Osteoblast (primary cell): ENCODE results near the gene RER1. TPM values are rescaled to one million over a fixed set of nuclear protein-coding genes. Genes with fewer than 3 reads are reported as not detected.
A peak's percentile ranks its signal among the peaks of the same experiment; 100 is the strongest.

Experiments used
- DNase-seq: peaks from one replicate; pipeline ENCODE4 v3.0.0; 2011; ENCODE audit warnings: low spot score, mixed read lengths; ENCODE audit not compliant: insufficient read length; ENCODE audit errors: missing footprints
- H2AFZ ChIP-seq: 2 replicates; pipeline ENCODE4 v1.6.0; 2011; ENCODE audit warnings: mild to moderate bottlenecking, low read length
- H3K27ac ChIP-seq: 2 replicates; pipeline ENCODE4 v1.5.1; 2011; ENCODE audit warnings: mild to moderate bottlenecking, low read depth, low read length, moderate library complexity
- H3K27me3 ChIP-seq: 2 replicates; pipeline ENCODE4 v1.6.0; 2012; ENCODE audit warnings: mild to moderate bottlenecking, control low read depth, inconsistent platforms, low read length, moderate library complexity; ENCODE audit not compliant: insufficient read depth
- H3K36me3 ChIP-seq: 2 replicates; pipeline ENCODE4 v1.5.1; 2011; ENCODE audit warnings: mild to moderate bottlenecking, low read length, control low read depth, moderate library complexity; ENCODE audit not compliant: insufficient read depth
- H3K4me1 ChIP-seq: 2 replicates; pipeline ENCODE4 v1.5.1; 2011; ENCODE audit warnings: mild to moderate bottlenecking, low read length, control low read depth, moderate library complexity; ENCODE audit not compliant: insufficient read depth
- H3K4me2 ChIP-seq: 2 replicates; pipeline ENCODE4 v1.6.0; 2011; ENCODE audit warnings: mild to moderate bottlenecking, low read length; ENCODE audit not compliant: insufficient read depth
- H3K4me3 ChIP-seq: fragments of 200-600 bp; sonication (generic); 3 replicates; pipeline ENCODE4 v1.5.1; 2012; ENCODE audit warnings: mild to moderate bottlenecking, low read length, inconsistent platforms; ENCODE audit not compliant: insufficient read depth
- H3K79me2 ChIP-seq: 2 replicates; pipeline ENCODE4 v1.6.0; 2012; ENCODE audit warnings: mild to moderate bottlenecking, low read length, control low read depth, inconsistent platforms; ENCODE audit not compliant: insufficient read depth
- H3K9me3 ChIP-seq: 2 replicates; pipeline ENCODE4 v1.5.1; 2011; ENCODE audit warnings: low read depth, low read length, control low read depth
- H4K20me1 ChIP-seq: 2 replicates; pipeline ENCODE4 v1.6.0; 2012; ENCODE audit warnings: mild to moderate bottlenecking, low read length, control low read depth; ENCODE audit not compliant: insufficient read depth
- CTCF ChIP-seq: IDR thresholded peaks from 2 replicates; pipeline ENCODE4 v1.5.1; 2011; ENCODE audit warnings: mild to moderate bottlenecking, low read depth, low read length, moderate library complexity; ENCODE audit errors: extremely low read depth
- total RNA-seq: library from RNA; depleted of rRNA; stranded (reverse); fragments of >200 nt; gene quantifications from 2 replicates; pipeline ENCODE4 v1.2.3, GENCODE V29; 2012

Gene RER1
- total RNA-seq, 1 donor: 95.2 TPM

GRCh38 chr1:2428490-2428889 lies 36.8 kb downstream of the RER1 start:
- Histone ChIP-seq H4K20me1 (no peaks in the 10 kb centered on the region), H3K79me2 (no peaks in the 10 kb centered on the region), H3K4me3 (no peak overlapping the region), H2AFZ (no peak overlapping the region), H3K4me2 (no peak overlapping the region), H3K9me3 (no peaks in the 10 kb centered on the region), H3K27ac (no peak overlapping the region), H3K4me1 (no peaks in the 10 kb centered on the region), H3K27me3 (peaks cover 21% of the 10 kb centered on the region), H3K36me3 (no peaks in the 10 kb centered on the region)
- DNase-seq: no peak
- no peak for TF ChIP-seq CTCF

GRCh38 chr1:2429780-2430591 lies 38.3 kb downstream of the RER1 start:
- H3K27ac ChIP-seq: no peak overlapping the region
- no peak overlapping the region for H3K4me2 ChIP-seq
- H3K36me3 ChIP-seq: no peaks in the 10 kb centered on the region
- no peaks in the 10 kb centered on the region for H3K9me3 ChIP-seq
- H3K27me3 ChIP-seq: peaks cover 29% of the 10 kb centered on the region
- no peak overlapping the region for H3K4me3 ChIP-seq
- TF ChIP-seq CTCF: peak; percentile 35
- H2AFZ ChIP-seq: no peak overlapping the region
- H4K20me1 ChIP-seq: no peaks in the 10 kb centered on the region
- no peaks in the 10 kb centered on the region for H3K79me2 ChIP-seq
- H3K4me1 ChIP-seq: no peaks in the 10 kb centered on the region
- DNase-seq: peak; percentile 93

- H4K20me1 ChIP-seq: no peaks in the 10 kb centered on the region
- H3K36me3 ChIP-seq: no peaks in the 10 kb centered on the region
- no peak overlapping the region for H2AFZ ChIP-seq
- no peaks in the 10 kb centered on the region for H3K4me1 ChIP-seq
- H3K27ac ChIP-seq: no peak overlapping the region
- H3K4me3 ChIP-seq: no peak overlapping the region
- peaks cover 29% of the 10 kb centered on the region for H3K27me3 ChIP-seq
- H3K79me2 ChIP-seq: no peaks in the 10 kb centered on the region
- no peaks in the 10 kb centered on the region for H3K9me3 ChIP-seq
- no peak overlapping the region for H3K4me2 ChIP-seq
- TF ChIP-seq CTCF: no peak
- DNase-seq: peak; percentile 90
Observed at GRCh38 chr1:2430592-2430973, 38.9 kb downstream of the RER1 start.

- Histone ChIP-seq H3K27ac (no peak overlapping the region), H3K79me2 (no peaks in the 10 kb centered on the region)
Observed at GRCh38 chr1:2431103-2431502, 39.5 kb downstream of the RER1 start.

More at GRCh38 chr1:2431103-2431502, 39.5 kb downstream of the RER1 start:
- Histone ChIP-seq H2AFZ (no peak overlapping the region), H3K36me3 (no peaks in the 10 kb centered on the region), H3K4me1 (no peaks in the 10 kb centered on the region), H3K27me3 (peaks cover 27% of the 10 kb centered on the region), H3K4me2 (no peak overlapping the region), H3K4me3 (no peak overlapping the region), H4K20me1 (no peaks in the 10 kb centered on the region), H3K9me3 (no peaks in the 10 kb centered on the region)
- TF ChIP-seq CTCF: no peak
- peak; percentile 84 for DNase-seq
